SK-N-SH (cell line): ENCODE measurements around the gene CTCFL. TPM values are rescaled to one million over a fixed set of nuclear protein-coding genes. Genes with fewer than 3 reads are reported as not detected.

ENCODE experiments used
- CTCF ChIA-PET: fragments of 300-600, 350-600 bp; formaldehyde crosslinking; extraction: SDS; loops from one replicate; lab custom pipeline; 2021; lab: Yijun Ruan, JAX
- POLR2A ChIA-PET: fragments of 350-600 bp; sonication (Branson Sonifier 250); formaldehyde crosslinking; extraction: SDS; loops from one replicate; lab custom pipeline; 2020; ENCODE audit warnings: antibody characterized with exemption, inconsistent platforms; lab: Yijun Ruan, JAX
- DNase-seq: peaks from one replicate; pipeline ENCODE4 v3.0.0; 2012
- H2AFZ ChIP-seq: fragments of 200-600 bp; sonication (generic); 2 replicates; pipeline ENCODE4 v1.8.1; 2016; ENCODE audit warnings: antibody characterized with exemption, mild to moderate bottlenecking, low read depth
- H3F3A ChIP-seq: fragments of 200-600 bp; sonication (generic); replicated peaks from 2 replicates; pipeline ENCODE3; 2016; ENCODE audit warnings: antibody characterized with exemption, mild to moderate bottlenecking; ENCODE audit not compliant: insufficient read depth
- H3K27ac ChIP-seq, 2 experiments: fragments of 200-500 bp in 1 of 2; fragments of 200-600 bp in 1 of 2; sonication (Bioruptor generic) in 1 of 2; sonication (generic), shearing (Covaris generic) in 1 of 2; 2 replicates each; pipeline versions ENCODE4 v1.5.1 to v1.6.1; 2014 to 2016; ENCODE audit warnings: low read depth in 2 of 2, inconsistent platforms in 1 of 2, low read length in 1 of 2, mild to moderate bottlenecking in 1 of 2, mixed read lengths in 1 of 2
- H3K27me3 ChIP-seq: fragments of 200-600 bp; sonication (generic), shearing (Covaris generic); 2 replicates; pipeline ENCODE4 v1.6.1; 2016; ENCODE audit warnings: mixed run types; ENCODE audit not compliant: insufficient read depth
- H3K36me3 ChIP-seq, 2 experiments: fragments of 200-500 bp in 1 of 2; fragments of 200-600 bp in 1 of 2; sonication (Bioruptor generic) in 1 of 2; sonication (generic) in 1 of 2; replicated peaks in 1 of 2; 2 replicates each; pipeline versions ENCODE3 to v1.5.1; 2014 to 2016; ENCODE audit warnings: low read length in 1 of 2, mild to moderate bottlenecking in 1 of 2; ENCODE audit not compliant: insufficient read depth in 2 of 2, control insufficient read depth in 1 of 2
- H3K4me1 ChIP-seq, 2 experiments: fragments of 200-500 bp in 1 of 2; fragments of 200-600 bp in 1 of 2; sonication (Bioruptor generic) in 1 of 2; sonication (generic), shearing (Covaris generic) in 1 of 2; 2 replicates each; pipeline versions ENCODE4 v1.5.1 to v1.6.1; 2014 to 2016; ENCODE audit warnings: low read depth in 1 of 2, low read length in 1 of 2, mixed run types in 1 of 2; ENCODE audit not compliant: insufficient read depth in 2 of 2, control insufficient read depth in 1 of 2
- H3K4me2 ChIP-seq: fragments of 200-600 bp; sonication (generic), shearing (Covaris generic); 2 replicates; pipeline ENCODE4 v1.6.1; 2017; ENCODE audit warnings: mixed run types
- H3K4me3 ChIP-seq, 2 experiments: fragments of 200-500 bp in 1 of 2; fragments of 200-600 bp in 1 of 2; sonication (Bioruptor generic) in 1 of 2; sonication (generic), shearing (Covaris generic) in 1 of 2; 2 replicates each; pipeline versions ENCODE4 v1.5.1 to v1.8.1; 2014 to 2016; ENCODE audit warnings: low read depth in 2 of 2, inconsistent platforms in 1 of 2, low read length in 1 of 2, mild to moderate bottlenecking in 1 of 2, mixed read lengths in 1 of 2, moderate library complexity in 1 of 2
- H3K79me2 ChIP-seq: fragments of 200-600 bp; sonication (generic); 2 replicates; pipeline ENCODE4 v1.8.1; 2017; ENCODE audit warnings: mild to moderate bottlenecking; ENCODE audit not compliant: insufficient read depth
- H3K9ac ChIP-seq: fragments of 200-600 bp; sonication (generic); 2 replicates; pipeline ENCODE4 v1.6.1; 2017; ENCODE audit warnings: mixed run types
- H3K9me2 ChIP-seq: fragments of 200-600 bp; sonication (generic); 2 replicates; pipeline ENCODE4 v1.6.1; 2017; ENCODE audit warnings: mixed run types
- H3K9me3 ChIP-seq: fragments of 200-600 bp; sonication (generic); 2 replicates; pipeline ENCODE4 v1.6.1; 2017; ENCODE audit warnings: mixed run types, mild to moderate bottlenecking, moderate library complexity
- H4K20me1 ChIP-seq: fragments of 200-600 bp; sonication (generic); 2 replicates; pipeline ENCODE4 v1.6.1; 2017; ENCODE audit warnings: mild to moderate bottlenecking, mixed run types; ENCODE audit not compliant: insufficient read depth
- CTCF ChIP-seq: fragments of 200-600 bp; sonication (generic); IDR thresholded peaks from 2 replicates; pipeline ENCODE4 v1.6.1; 2017; ENCODE audit warnings: antibody characterized with exemption, mild to moderate bottlenecking, moderate library complexity
- ELF1 ChIP-seq: IDR thresholded peaks from 2 replicates; pipeline ENCODE4 v1.4.0; 2012
- EP300 ChIP-seq, 2 experiments: IDR thresholded peaks; 2 replicates each; pipeline versions ENCODE4 v1.4.0 to v1.6.1; 2012; ENCODE audit warnings: borderline replicate concordance in 1 of 2, low read depth in 1 of 2, low read length in 1 of 2
- GATA2 ChIP-seq: sonication (generic); formaldehyde crosslinking; IDR thresholded peaks from 2 replicates; pipeline ENCODE4 v1.5.0; 2020; ENCODE audit warnings: mild to moderate bottlenecking, missing genetic modification reagents
- JUND ChIP-seq: IDR thresholded peaks from 2 replicates; pipeline ENCODE4 v1.4.0; 2012
- MEF2A ChIP-seq: IDR thresholded peaks from 2 replicates; pipeline ENCODE4 v1.4.0; 2012; ENCODE audit warnings: low read depth, borderline replicate concordance
- MXI1 ChIP-seq: IDR thresholded peaks from 2 replicates; pipeline ENCODE4 v1.6.1; 2012; ENCODE audit warnings: mild to moderate bottlenecking, low read depth, low read length, improper control_type of control experiment
- NFIC ChIP-seq: IDR thresholded peaks from 2 replicates; pipeline ENCODE4 v1.4.0; 2012; ENCODE audit warnings: borderline replicate concordance
- RCOR1 ChIP-seq: fragments of 150-350 bp; IDR thresholded peaks from 2 replicates; pipeline ENCODE4 v1.6.1; 2017; ENCODE audit warnings: antibody characterized with exemption, low read length
- REST ChIP-seq: IDR thresholded peaks from 2 replicates; pipeline ENCODE4 v1.6.1; 2012; ENCODE audit warnings: mild to moderate bottlenecking, low read depth, low read length, moderate library complexity
- RFX5 ChIP-seq: IDR thresholded peaks from 2 replicates; pipeline ENCODE4 v1.6.1; 2012; ENCODE audit warnings: mild to moderate bottlenecking, improper control_type of control experiment, low read length
- RXRA ChIP-seq: IDR thresholded peaks from 2 replicates; pipeline ENCODE4 v1.4.0; 2012; ENCODE audit warnings: low read depth, mild to moderate bottlenecking, borderline replicate concordance
- SMC3 ChIP-seq: IDR thresholded peaks from 2 replicates; pipeline ENCODE4 v1.6.1; 2012; ENCODE audit warnings: low read depth, low read length, improper control_type of control experiment
- TAF1 ChIP-seq: IDR thresholded peaks from 2 replicates; pipeline ENCODE4 v1.6.1; 2012; ENCODE audit warnings: low read depth, mild to moderate bottlenecking, low read length, moderate library complexity, borderline replicate concordance
- TCF12 ChIP-seq: IDR thresholded peaks from 2 replicates; pipeline ENCODE4 v1.4.0; 2012
- YY1 ChIP-seq: IDR thresholded peaks from 2 replicates; pipeline ENCODE4 v1.4.0; 2012; ENCODE audit warnings: low read depth, mild to moderate bottlenecking
- ZBTB33 ChIP-seq: IDR thresholded peaks from 2 replicates; pipeline ENCODE4 v1.4.0; 2012; ENCODE audit warnings: low read depth, borderline replicate concordance
- WGBS: methylation state at CpG from one replicate; pipeline ENCODE4 v1.1.6; 2017; ENCODE audit warnings: low lambda C conversion rate; 5-methylcytosine and 5-hydroxymethylcytosine counted together
- polyA plus RNA-seq, 3 experiments: library from polyadenylated mRNA; depleted of rRNA; stranded (reverse); fragments of >200 nt; gene quantifications; 2 replicates each; pipeline ENCODE4 v1.2.3, GENCODE V29; 2012

Gene CTCFL
- polyA plus RNA-seq, 1 of the 3 experiments (the other 2 are of a cell fraction), result not detected

GRCh38 chr20:57508831-57509230 is 16.1 kb downstream of the CTCFL start:
- Histone ChIP-seq H3K4me1 (no peaks in the 10 kb centered on the region; a peak in 1 of 4 replicates), H3K4me2 (no peak overlapping the region), H3K79me2 (no peaks in the 10 kb centered on the region), H3K9me2 (no peaks in the 10 kb centered on the region), H3K27me3 (no peaks in the 10 kb centered on the region), H3K27ac (no peak overlapping the region)
- 66% methylated on average over 5 of the region's 5 CpGs for WGBS
- no peak for DNase-seq
- POLR2A ChIA-PET, result no interaction called here
- TF ChIP-seq MXI1, result no peak
- no peak for TF ChIP-seq TCF12
- no peak for TF ChIP-seq SMC3
- TF ChIP-seq RCOR1, result no peak
- no peak for TF ChIP-seq TAF1
- no peak for TF ChIP-seq EP300 (IDR thresholded peaks at IDR 0.05; ENCODE audit: borderline replicate concordance in 1 of 2, low read depth in 1 of 2, low read length in 1 of 2)
- TF ChIP-seq REST, result no peak
- no peak for TF ChIP-seq RFX5
- TF ChIP-seq ZBTB33, result no peak
- no peak for TF ChIP-seq ELF1
- TF ChIP-seq RXRA, result no peak
- TF ChIP-seq NFIC, result no peak
- no peak for TF ChIP-seq YY1
- no peak for TF ChIP-seq GATA2
- TF ChIP-seq CTCF, result no peak
- TF ChIP-seq JUND, result no peak
- no peak for TF ChIP-seq MEF2A
- TF ChIP-seq, all 33 proteins: peak for 0
- CTCF ChIA-PET, result interaction anchor here (0.9 to 20.9 kb wide), 6 partner anchors 10 to 701 kb away, joined by 3 to 403 read pairs (median 5); no protein-coding TSS in a partner anchor
- H3F3A ChIP-seq, result no peaks in the 10 kb centered on the region
- H3K4me3 ChIP-seq, result no peak overlapping the region
- no peaks in the 10 kb centered on the region for H4K20me1 ChIP-seq
- no peak overlapping the region for H2AFZ ChIP-seq
- no peak overlapping the region for H3K9ac ChIP-seq
- H3K36me3 ChIP-seq, result no peaks in the 10 kb centered on the region
- H3K9me3 ChIP-seq, result no peaks in the 10 kb centered on the region
